MCF 10A (cell line): ENCODE measurements around the gene NRIP1. TPM values are rescaled to one million over a fixed set of nuclear protein-coding genes. Genes with fewer than 3 reads are reported as not detected.
A peak's percentile ranks its signal among the peaks of the same experiment; 100 is the strongest.

Source experiments
- BruUV-seq: library from RNA; stranded (reverse); fragments of 400-500 nt; replicated peaks from 2 replicates; lab custom pipeline; 2021; lab: Mats Ljungman, UMichigan
- CTCF ChIA-PET: fragments of 300-600 bp; sonication (Branson Sonifier 250); formaldehyde crosslinking; extraction: SDS; loops from one replicate; lab custom pipeline; 2021; ENCODE audit warnings: antibody characterized with exemption, inconsistent platforms; lab: Yijun Ruan, JAX
- POLR2A ChIA-PET: fragments of 300-600, 350-650 bp; sonication (Branson Sonifier 250); formaldehyde crosslinking; extraction: SDS; loops from one replicate; lab custom pipeline; 2020; ENCODE audit warnings: antibody characterized with exemption, inconsistent platforms; lab: Yijun Ruan, JAX
- DNase-seq: peaks from one replicate; pipeline ENCODE4 v3.0.0-alpha.2; 2018; ENCODE audit not compliant: unreplicated experiment
- H3K27ac Mint-ChIP-seq: one replicate; pipeline ENCODE4 v1.8.0; 2022; ENCODE audit warnings: mild to moderate bottlenecking, low read depth, mixed read lengths; ENCODE audit not compliant: unreplicated experiment
- H3K27me3 Mint-ChIP-seq: one replicate; pipeline ENCODE4 v1.8.0; 2022; ENCODE audit warnings: mixed read lengths; ENCODE audit not compliant: insufficient read depth, unreplicated experiment
- H3K36me3 Mint-ChIP-seq: one replicate; pipeline ENCODE4 v1.8.0; 2022; ENCODE audit warnings: mild to moderate bottlenecking, moderate library complexity, mixed read lengths; ENCODE audit not compliant: insufficient read depth, unreplicated experiment
- H3K4me1 Mint-ChIP-seq: one replicate; pipeline ENCODE4 v1.8.0; 2022; ENCODE audit warnings: mixed read lengths; ENCODE audit not compliant: insufficient read depth, unreplicated experiment
- H3K4me3 Mint-ChIP-seq: one replicate; pipeline ENCODE4 v1.8.0; 2022; ENCODE audit warnings: mild to moderate bottlenecking, moderate library complexity, mixed read lengths; ENCODE audit not compliant: unreplicated experiment
- H3K9me3 Mint-ChIP-seq: one replicate; pipeline ENCODE4 v1.8.0; 2022; ENCODE audit warnings: mixed read lengths; ENCODE audit not compliant: unreplicated experiment
- intact Hi-C: fragments of 100-400 bp; cut with micrococcal nuclease; formaldehyde crosslinking; loops from 2 replicates; pipeline ENCODE4 v1.14.1; 2022
- total RNA-seq: library from RNA; stranded (reverse); gene quantifications from 2 replicates; pipeline ENCODE4 v1.2.3, GENCODE V29; 2022
- TF ChIP-seq, protein P1 (sequence below): fragments of 200-600 bp; IDR thresholded peaks from one replicate; pipeline ENCODE4 v1.8.0; 2022; ENCODE audit warnings: antibody characterized with exemption, mild to moderate bottlenecking; ENCODE audit not compliant: unreplicated experiment

The NRIP1 gene
- total RNA-seq, 1 experiment from 2014 or later = 31.4 TPM

GRCh38 chr21:14968029-14968428 is 96.8 kb downstream of the NRIP1 start:
- TF ChIP-seq, protein P1, sequence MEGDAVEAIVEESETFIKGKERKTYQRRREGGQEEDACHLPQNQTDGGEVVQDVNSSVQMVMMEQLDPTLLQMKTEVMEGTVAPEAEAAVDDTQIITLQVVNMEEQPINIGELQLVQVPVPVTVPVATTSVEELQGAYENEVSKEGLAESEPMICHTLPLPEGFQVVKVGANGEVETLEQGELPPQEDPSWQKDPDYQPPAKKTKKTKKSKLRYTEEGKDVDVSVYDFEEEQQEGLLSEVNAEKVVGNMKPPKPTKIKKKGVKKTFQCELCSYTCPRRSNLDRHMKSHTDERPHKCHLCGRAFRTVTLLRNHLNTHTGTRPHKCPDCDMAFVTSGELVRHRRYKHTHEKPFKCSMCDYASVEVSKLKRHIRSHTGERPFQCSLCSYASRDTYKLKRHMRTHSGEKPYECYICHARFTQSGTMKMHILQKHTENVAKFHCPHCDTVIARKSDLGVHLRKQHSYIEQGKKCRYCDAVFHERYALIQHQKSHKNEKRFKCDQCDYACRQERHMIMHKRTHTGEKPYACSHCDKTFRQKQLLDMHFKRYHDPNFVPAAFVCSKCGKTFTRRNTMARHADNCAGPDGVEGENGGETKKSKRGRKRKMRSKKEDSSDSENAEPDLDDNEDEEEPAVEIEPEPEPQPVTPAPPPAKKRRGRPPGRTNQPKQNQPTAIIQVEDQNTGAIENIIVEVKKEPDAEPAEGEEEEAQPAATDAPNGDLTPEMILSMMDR = no peak
- intact Hi-C loops = no loop called here
- H3K36me3 Mint-ChIP-seq = peaks cover 30% of the 10 kb centered on the region

GRCh38 chr21:14964621-14965020 is 100.2 kb downstream of the NRIP1 start:
- H3K27ac Mint-ChIP-seq = no peak overlapping the region
- peaks cover 5% of the 10 kb centered on the region for H3K4me1 Mint-ChIP-seq
- CTCF ChIA-PET = no interaction called here
- POLR2A ChIA-PET = interaction anchor here (0.6 kb wide), 1 partner anchor 377 kb away, joined by 3 read pairs; no protein-coding TSS in a partner anchor
- BruUV-seq = no TSS peak
- no peaks in the 10 kb centered on the region for H3K27me3 Mint-ChIP-seq
- H3K36me3 Mint-ChIP-seq = peaks cover 30% of the 10 kb centered on the region
- TF ChIP-seq, protein P1 = no peak
- no peak for DNase-seq
- no peaks in the 10 kb centered on the region for H3K9me3 Mint-ChIP-seq
- intact Hi-C loops = no loop called here
- H3K4me3 Mint-ChIP-seq = no peak overlapping the region

More at GRCh38 chr21:14968029-14968428, 96.8 kb downstream of the NRIP1 start:
- H3K27me3 Mint-ChIP-seq = no peaks in the 10 kb centered on the region
- DNase-seq = peak; percentile 25
- no peaks in the 10 kb centered on the region for H3K9me3 Mint-ChIP-seq
- peaks cover 5% of the 10 kb centered on the region for H3K4me1 Mint-ChIP-seq
- ChIA-PET CTCF (interaction anchor here (1.0 kb wide), 1 partner anchor 32 kb away, joined by 3 read pairs; no protein-coding TSS in a partner anchor), POLR2A (interaction anchor here (0.6 kb wide), 1 partner anchor 38 kb away, joined by 4 read pairs; no protein-coding TSS in a partner anchor)
- H3K4me3 Mint-ChIP-seq = no peak overlapping the region
- BruUV-seq = no TSS peak
- H3K27ac Mint-ChIP-seq = no peak overlapping the region

DNA sequence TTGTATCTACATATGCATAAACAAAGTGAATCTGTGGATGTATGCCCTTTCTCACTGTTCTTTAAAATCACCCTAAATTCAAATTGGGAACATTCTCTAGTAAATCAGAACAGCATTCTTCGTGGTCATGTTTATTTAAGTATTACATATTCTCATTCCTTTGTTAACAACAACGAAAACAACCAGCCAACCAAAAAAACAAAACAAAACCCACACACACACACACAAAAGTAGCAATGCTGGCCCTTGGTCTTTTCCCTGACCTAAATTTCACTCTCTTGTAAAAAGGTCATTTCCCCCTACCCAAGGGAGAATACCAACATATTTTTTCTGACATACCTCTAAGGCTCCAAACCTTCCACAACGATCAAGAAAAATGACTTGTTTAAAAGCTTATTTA is 102.6 kb downstream of the NRIP1 start:
- Mint-ChIP-seq H3K36me3 (peaks cover 27% of the 10 kb centered on the region), H3K9me3 (no peaks in the 10 kb centered on the region), H3K4me3 (no peak overlapping the region), H3K4me1 (no peaks in the 10 kb centered on the region), H3K27ac (no peak overlapping the region), H3K27me3 (no peaks in the 10 kb centered on the region)
- TF ChIP-seq, protein P1 = no peak
- CTCF ChIA-PET = no interaction called here
- POLR2A ChIA-PET = no interaction called here
- intact Hi-C loops = no loop called here
- BruUV-seq = no TSS peak
- no peak for DNase-seq

GRCh38 chr21:14961502-14961901 is 103.3 kb downstream of the NRIP1 start:
- BruUV-seq = no TSS peak
- no peaks in the 10 kb centered on the region for H3K27me3 Mint-ChIP-seq
- intact Hi-C loops = no loop called here
- H3K27ac Mint-ChIP-seq = no peak overlapping the region
- no peak overlapping the region for H3K4me3 Mint-ChIP-seq
- CTCF ChIA-PET = no interaction called here
- TF ChIP-seq, protein P1 = no peak
- no peaks in the 10 kb centered on the region for H3K9me3 Mint-ChIP-seq
- H3K36me3 Mint-ChIP-seq = peaks cover 20% of the 10 kb centered on the region
- POLR2A ChIA-PET = no interaction called here
- no peak for DNase-seq
- H3K4me1 Mint-ChIP-seq = no peaks in the 10 kb centered on the region
